Measurements from ENCODE around the gene DPCD. TPM values are rescaled to one million over a fixed set of nuclear protein-coding genes. Genes with fewer than 3 reads are reported as not detected.

The DPCD gene
- polyA plus RNA-seq (2013, experiment 1 of 2), result 39.1 TPM
- polyA plus RNA-seq (2013, experiment 2 of 2), result 37.9 TPM

GRCh38 chr10:101587725-101588653 lies at the start of gene DPCD, which contains the start of gene POLL:
Gene DPCD (plus strand): TSS chr10:101588321. CDS start chr10:101588337, 16 bp downstream.
Gene POLL (minus strand): TSS chr10:101588257. CDS start chr10:101587360, 897 bp downstream.
- Histone ChIP-seq H3K9me3 (replicated peaks in 1 of 2; ENCODE audit: control insufficient read depth in 2 of 2, insufficient read depth in 1 of 2, low read depth in 1 of 2, low read length in 2 of 2) (no peaks in the 10 kb centered on the region), H3K4me3 (ENCODE audit: low read length in 2 of 2) (peak within 1 kb of the TSS; percentile 93), H4K91ac (ENCODE audit: low read depth, low read length, poor library complexity) (no peak within 1 kb of the TSS), H2AK5ac (ENCODE audit: low read depth, low read length) (peak within 1 kb of the TSS; percentile 61), H3K14ac (ENCODE audit: low read length) (peak within 1 kb of the TSS; percentile 60), H3K4me2 (ENCODE audit: insufficient read depth, low read length, poor library complexity, severe bottlenecking) (peak within 1 kb of the TSS; percentile 80), H3K36me3 (replicated peaks in 1 of 2; ENCODE audit: control insufficient read depth in 2 of 2, insufficient read depth in 2 of 2, low read length in 2 of 2) (peaks cover 11 to 28% of the 10 kb centered on the region in 2 donors), H3K18ac (ENCODE audit: low read length) (peak within 1 kb of the TSS; percentile 92), H4K8ac (ENCODE audit: low read depth, low read length) (no peak within 1 kb of the TSS), H3K27ac (replicated peaks; ENCODE audit: low read length) (no peak within 1 kb of the TSS), H2AFZ (ENCODE audit: low read length) (peak within 1 kb of the TSS; percentile 95), H2BK15ac (ENCODE audit: low read length) (no peak within 1 kb of the TSS), H2BK12ac (ENCODE audit: low read length) (no peak within 1 kb of the TSS), H3K23ac (ENCODE audit: low read depth, low read length, poor library complexity) (peak within 1 kb of the TSS; percentile 87), H3K4me1 (ENCODE audit: control insufficient read depth in 2 of 2, insufficient read depth in 1 of 2, low read depth in 1 of 2, low read length in 2 of 2) (peaks cover 3 to 5% of the 10 kb centered on the region in 2 donors), H3K9ac (ENCODE audit: low read depth, low read length, poor library complexity) (peak within 1 kb of the TSS; percentile 98), H2BK5ac (ENCODE audit: low read length) (peak within 1 kb of the TSS; percentile 92), H3K4ac (ENCODE audit: low read length) (no peak within 1 kb of the TSS), H3K79me1 (ENCODE audit: low read depth, low read length) (peaks cover 4% of the 10 kb centered on the region), H2BK120ac (ENCODE audit: low read depth, low read length) (peak within 1 kb of the TSS; percentile 34), H3K27me3 (ENCODE audit: control insufficient read depth in 3 of 3, insufficient read depth in 3 of 3, low read depth in 1 of 3, low read length in 3 of 3) (no peaks in the 10 kb centered on the region)
- peak; percentile 88 for DNase-seq (ENCODE audit: low spot score)
- WGBS, 2 donors (ENCODE audit: extremely low coverage in 2 of 2, insufficient read length in 2 of 2, insufficient replicate concordance in 1 of 2), result no CpG with 5 or more reads among the region's 50 CpGs

DNA sequence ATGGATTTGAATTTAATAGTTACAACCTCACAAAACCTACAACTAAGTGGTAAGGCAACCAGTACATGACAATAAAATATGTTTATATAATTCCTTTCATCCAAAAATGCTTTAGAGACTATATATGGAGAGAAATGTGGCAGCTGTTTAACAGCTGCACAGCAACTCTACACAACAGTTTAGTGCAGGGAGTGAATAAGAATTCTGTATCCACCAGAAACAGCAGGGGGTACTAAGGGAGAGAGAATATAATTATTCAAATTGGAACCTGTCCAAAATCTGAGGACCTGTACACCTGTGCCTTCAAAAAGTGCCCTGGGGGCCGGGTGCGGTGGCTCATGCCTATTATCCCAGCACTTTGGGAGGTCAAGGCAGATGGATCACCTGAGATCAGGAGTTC lies 49.7 kb upstream of the DPCD start:
- Histone ChIP-seq H3K9ac (ENCODE audit: low read depth, low read length, poor library complexity) (no peak overlapping the region), H3K4me2 (ENCODE audit: insufficient read depth, low read length, poor library complexity, severe bottlenecking) (no peak overlapping the region), H2AK5ac (ENCODE audit: low read depth, low read length) (no peak overlapping the region), H3K27me3 (ENCODE audit: control insufficient read depth in 3 of 3, insufficient read depth in 3 of 3, low read depth in 1 of 3, low read length in 3 of 3) (no peaks in the 10 kb centered on the region), H3K4me1 (ENCODE audit: control insufficient read depth in 2 of 2, insufficient read depth in 1 of 2, low read depth in 1 of 2, low read length in 2 of 2) (peaks cover 2 to 4% of the 10 kb centered on the region in 2 donors), H2BK120ac (ENCODE audit: low read depth, low read length) (no peak overlapping the region), H3K14ac (ENCODE audit: low read length) (no peak overlapping the region), H3K9me3 (replicated peaks in 1 of 2; ENCODE audit: control insufficient read depth in 2 of 2, insufficient read depth in 1 of 2, low read depth in 1 of 2, low read length in 2 of 2) (no peaks in the 10 kb centered on the region), H2BK12ac (ENCODE audit: low read length) (no peak overlapping the region), H3K4ac (ENCODE audit: low read length) (no peak overlapping the region), H3K36me3 (replicated peaks in 1 of 2; ENCODE audit: control insufficient read depth in 2 of 2, insufficient read depth in 2 of 2, low read length in 2 of 2) (peaks cover 2 to 24% of the 10 kb centered on the region in 2 donors), H2AFZ (ENCODE audit: low read length) (no peak overlapping the region), H2BK5ac (ENCODE audit: low read length) (no peak overlapping the region), H3K23ac (ENCODE audit: low read depth, low read length, poor library complexity) (no peak overlapping the region), H3K27ac (replicated peaks; ENCODE audit: low read length) (no peak overlapping the region), H4K91ac (ENCODE audit: low read depth, low read length, poor library complexity) (no peak overlapping the region), H3K79me1 (ENCODE audit: low read depth, low read length) (no peaks in the 10 kb centered on the region), H3K18ac (ENCODE audit: low read length) (no peak overlapping the region), H3K4me3 (ENCODE audit: low read length in 2 of 2) (no peak overlapping the region), H2BK15ac (ENCODE audit: low read length) (no peak overlapping the region), H4K8ac (ENCODE audit: low read depth, low read length) (no peak overlapping the region)
- DNase-seq (ENCODE audit: low spot score), result no peak
- no CpG with 5 or more reads among the region's 2 CpGs for WGBS, 2 donors (ENCODE audit: extremely low coverage in 2 of 2, insufficient read length in 2 of 2, insufficient replicate concordance in 1 of 2)

DNA sequence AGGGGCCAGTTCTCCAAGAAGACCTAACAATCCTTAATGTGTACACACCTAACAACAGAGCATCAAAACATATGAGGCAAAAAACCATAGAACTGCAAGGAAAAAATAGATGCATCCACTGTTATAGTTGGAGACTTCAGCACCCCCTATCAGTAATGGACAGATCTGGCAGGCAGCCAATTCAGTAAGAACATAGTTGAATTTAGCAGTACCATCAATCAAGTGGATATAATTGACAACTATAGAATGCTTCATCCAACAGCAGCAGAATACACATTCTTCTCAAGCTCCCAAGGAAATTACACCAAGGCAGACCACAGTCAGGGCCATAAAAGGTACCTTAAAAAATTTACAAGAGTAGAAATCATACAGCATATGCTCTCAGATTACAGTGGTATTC lies 42.2 kb upstream of the DPCD start:
- no peak overlapping the region for H3K14ac ChIP-seq (ENCODE audit: low read length)

DNA sequence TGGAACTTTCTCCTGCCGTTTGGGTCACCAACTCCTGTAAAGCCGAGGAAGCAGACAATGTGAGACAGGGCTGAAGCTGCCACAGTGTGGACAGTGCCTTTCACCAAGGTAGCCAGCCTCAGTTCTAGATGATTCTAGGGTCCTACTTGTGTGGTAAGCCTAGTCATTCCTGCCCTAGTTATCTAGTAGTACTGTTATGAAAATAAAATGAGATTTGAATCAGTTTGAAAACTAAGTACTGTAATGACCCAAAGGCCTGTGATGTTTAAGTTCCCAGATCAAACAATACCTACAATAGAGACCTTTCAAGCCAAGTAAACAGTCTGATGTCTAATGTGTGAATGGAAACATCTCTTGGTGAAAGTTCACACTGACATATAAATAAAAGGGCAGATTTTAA lies 37.2 kb upstream of the DPCD start:
- no peak overlapping the region for H2AK5ac ChIP-seq (ENCODE audit: low read depth, low read length)
- H4K8ac ChIP-seq (ENCODE audit: low read depth, low read length), result no peak overlapping the region
- WGBS, 2 donors (ENCODE audit: extremely low coverage in 2 of 2, insufficient read length in 2 of 2, insufficient replicate concordance in 1 of 2), result no CpG with 5 or more reads among the region's 2 CpGs

More for the DNA sequence above, 42.2 kb upstream of the DPCD start:
- DNase-seq (ENCODE audit: low spot score), result no peak
- H2BK120ac ChIP-seq (ENCODE audit: low read depth, low read length), result no peak overlapping the region
- H2AK5ac ChIP-seq (ENCODE audit: low read depth, low read length), result no peak overlapping the region
- no peak overlapping the region for H4K8ac ChIP-seq (ENCODE audit: low read depth, low read length)
- no peak overlapping the region for H3K9ac ChIP-seq (ENCODE audit: low read depth, low read length, poor library complexity)
- H2AFZ ChIP-seq (ENCODE audit: low read length), result no peak overlapping the region
- no peak overlapping the region for H4K91ac ChIP-seq (ENCODE audit: low read depth, low read length, poor library complexity)
- H2BK15ac ChIP-seq (ENCODE audit: low read length), result no peak overlapping the region
- H3K4me3 ChIP-seq (ENCODE audit: low read length in 2 of 2), result no peak overlapping the region
- no peak overlapping the region for H2BK5ac ChIP-seq (ENCODE audit: low read length)
- no peaks in the 10 kb centered on the region for H3K9me3 ChIP-seq (replicated peaks in 1 of 2; ENCODE audit: control insufficient read depth in 2 of 2, insufficient read depth in 1 of 2, low read depth in 1 of 2, low read length in 2 of 2)
- H3K4me2 ChIP-seq (ENCODE audit: insufficient read depth, low read length, poor library complexity, severe bottlenecking), result no peak overlapping the region
- no peaks in the 10 kb centered on the region for H3K27me3 ChIP-seq (ENCODE audit: control insufficient read depth in 3 of 3, insufficient read depth in 3 of 3, low read depth in 1 of 3, low read length in 3 of 3)
- H3K36me3 ChIP-seq (replicated peaks in 1 of 2; ENCODE audit: control insufficient read depth in 2 of 2, insufficient read depth in 2 of 2, low read length in 2 of 2), result peaks cover 0 to 4% of the 10 kb centered on the region in 2 donors
- H2BK12ac ChIP-seq (ENCODE audit: low read length), result no peak overlapping the region
- no peak overlapping the region for H3K18ac ChIP-seq (ENCODE audit: low read length)
- H3K4ac ChIP-seq (ENCODE audit: low read length), result no peak overlapping the region
- no peaks in the 10 kb centered on the region for H3K4me1 ChIP-seq (ENCODE audit: control insufficient read depth in 2 of 2, insufficient read depth in 1 of 2, low read depth in 1 of 2, low read length in 2 of 2)
- H3K23ac ChIP-seq (ENCODE audit: low read depth, low read length, poor library complexity), result no peak overlapping the region
- no peaks in the 10 kb centered on the region for H3K79me1 ChIP-seq (ENCODE audit: low read depth, low read length)
- no peak overlapping the region for H3K27ac ChIP-seq (replicated peaks; ENCODE audit: low read length)

More for the DNA sequence above, 37.2 kb upstream of the DPCD start:
- Histone ChIP-seq H2AFZ (ENCODE audit: low read length) (no peak overlapping the region), H3K18ac (ENCODE audit: low read length) (no peak overlapping the region), H3K27me3 (ENCODE audit: control insufficient read depth in 3 of 3, insufficient read depth in 3 of 3, low read depth in 1 of 3, low read length in 3 of 3) (no peaks in the 10 kb centered on the region), H3K27ac (replicated peaks; ENCODE audit: low read length) (no peak overlapping the region), H3K4me2 (ENCODE audit: insufficient read depth, low read length, poor library complexity, severe bottlenecking) (no peak overlapping the region), H3K4me1 (ENCODE audit: control insufficient read depth in 2 of 2, insufficient read depth in 1 of 2, low read depth in 1 of 2, low read length in 2 of 2) (peaks cover 0 to 2% of the 10 kb centered on the region in 2 donors), H3K14ac (ENCODE audit: low read length) (no peak overlapping the region), H4K91ac (ENCODE audit: low read depth, low read length, poor library complexity) (no peak overlapping the region), H3K4ac (ENCODE audit: low read length) (no peak overlapping the region), H3K23ac (ENCODE audit: low read depth, low read length, poor library complexity) (no peak overlapping the region), H3K79me1 (ENCODE audit: low read depth, low read length) (no peaks in the 10 kb centered on the region), H3K4me3 (ENCODE audit: low read length in 2 of 2) (no peak overlapping the region), H2BK5ac (ENCODE audit: low read length) (no peak overlapping the region), H2BK120ac (ENCODE audit: low read depth, low read length) (no peak overlapping the region), H2BK12ac (ENCODE audit: low read length) (no peak overlapping the region), H2BK15ac (ENCODE audit: low read length) (no peak overlapping the region), H3K9ac (ENCODE audit: low read depth, low read length, poor library complexity) (no peak overlapping the region), H3K9me3 (replicated peaks in 1 of 2; ENCODE audit: control insufficient read depth in 2 of 2, insufficient read depth in 1 of 2, low read depth in 1 of 2, low read length in 2 of 2) (peaks cover 0 to 2% of the 10 kb centered on the region in 2 donors), H3K36me3 (replicated peaks in 1 of 2; ENCODE audit: control insufficient read depth in 2 of 2, insufficient read depth in 2 of 2, low read length in 2 of 2) (peaks cover 4 to 35% of the 10 kb centered on the region in 2 donors)
- DNase-seq (ENCODE audit: low spot score), result no peak
